CD4-positive, alpha-beta memory T cell (primary cell): ENCODE data around the gene FAM110D. TPM values are rescaled to one million over a fixed set of nuclear protein-coding genes. Genes with fewer than 3 reads are reported as not detected.

Experiments
- CTCF ChIA-PET: fragments of 350-600 bp; sonication (Branson Sonifier 250); formaldehyde crosslinking; loops from one replicate; lab custom pipeline; 2021; ENCODE audit warnings: inconsistent platforms; ENCODE audit not compliant: partially characterized antibody; lab: Charles Lee
- POLR2A ChIA-PET: fragments of 350-600 bp; sonication (Branson Sonifier 250); formaldehyde crosslinking; loops from one replicate; lab custom pipeline; 2021; ENCODE audit not compliant: partially characterized antibody; lab: Charles Lee
- DNase-seq, 5 donors: peaks; one replicate each; pipeline versions ENCODE4 v3.0.0 to v3.0.0-alpha.2; 2020 to 2022; ENCODE audit warnings: mixed read lengths in 1 of 5
- H3K27ac ChIP-seq: one replicate; pipeline ENCODE4 v1.7.0; 2013; ENCODE audit warnings: low read depth, low read length
- H3K27me3 ChIP-seq: 2 replicates; pipeline ENCODE4 v1.7.0; 2013; ENCODE audit warnings: mild to moderate bottlenecking, low read length, moderate library complexity; ENCODE audit not compliant: insufficient read depth
- H3K36me3 ChIP-seq: 2 replicates; pipeline ENCODE4 v1.7.0; 2013; ENCODE audit warnings: mild to moderate bottlenecking, low read length, moderate library complexity; ENCODE audit not compliant: insufficient read depth
- H3K4me1 ChIP-seq: 2 replicates; pipeline ENCODE4 v1.7.0; 2013; ENCODE audit warnings: mild to moderate bottlenecking, low read length, moderate library complexity; ENCODE audit not compliant: insufficient read depth
- H3K4me3 ChIP-seq, 2 donors: one replicate each; pipeline ENCODE4 v1.7.0; 2013; ENCODE audit warnings: low read length in 2 of 2, mild to moderate bottlenecking in 1 of 2
- H3K9me3 ChIP-seq, 2 donors: one replicate each; pipeline ENCODE4 v1.7.0; 2013; ENCODE audit warnings: low read length in 2 of 2, control low read depth in 1 of 2; ENCODE audit not compliant: control insufficient read depth in 1 of 2
- H3K27ac Mint-ChIP-seq, 7 donors: one replicate each; pipeline ENCODE4 v1.8.0; 2020 to 2021; ENCODE audit warnings: mixed read lengths in 7 of 7, mild to moderate bottlenecking in 6 of 7, inconsistent platforms in 3 of 7, moderate library complexity in 3 of 7
- H3K27me3 Mint-ChIP-seq, 2 donors: one replicate each; pipeline ENCODE4 v1.8.0; 2020 to 2021; ENCODE audit warnings: mixed read lengths in 2 of 2
- H3K36me3 Mint-ChIP-seq, 2 donors: one replicate each; pipeline ENCODE4 v1.8.0; 2020 to 2021; ENCODE audit warnings: mixed read lengths in 2 of 2, inconsistent platforms in 1 of 2, mild to moderate bottlenecking in 1 of 2
- H3K4me1 Mint-ChIP-seq, 4 donors: one replicate each; pipeline ENCODE4 v1.8.0; 2020 to 2021; ENCODE audit warnings: mixed read lengths in 4 of 4, mild to moderate bottlenecking in 1 of 4
- H3K4me3 Mint-ChIP-seq, 8 donors: one replicate each; pipeline ENCODE4 v1.8.0; 2020 to 2021; ENCODE audit warnings: mixed read lengths in 8 of 8, mild to moderate bottlenecking in 7 of 8, moderate library complexity in 6 of 8, inconsistent platforms in 3 of 8
- H3K9me3 Mint-ChIP-seq, 8 donors: one replicate each; pipeline ENCODE4 v1.8.0; 2020 to 2021; ENCODE audit warnings: mixed read lengths in 8 of 8, mild to moderate bottlenecking in 5 of 8, inconsistent platforms in 3 of 8, moderate library complexity in 1 of 8
- intact Hi-C: fragments of 100-400 bp; cut with micrococcal nuclease; formaldehyde crosslinking; loops from one replicate; pipeline ENCODE4 v1.15.1; 2023
- polyA plus RNA-seq, 2 donors: library from polyadenylated mRNA; unstranded; fragments of 300-500 nt; fragmentation: Illumina TruSeq; gene quantifications; one replicate each; pipeline ENCODE4 v1.2.3, GENCODE V29; 2021
- total RNA-seq, 2 experiments: library from RNA; stranded (reverse); gene quantifications; one replicate each; pipeline ENCODE4 v1.2.3, GENCODE V29; 2021

The FAM110D gene
- total and polyA plus RNA-seq, 4 experiments from 2014 or later, result not detected

- no peaks in the 10 kb centered on the region for H3K36me3 ChIP-seq
- H3K27ac ChIP-seq, result no peak overlapping the region
- ChIA-PET POLR2A (interaction anchor here (0.7 kb wide), 1 partner anchor 20 kb away, joined by 3 read pairs; no protein-coding TSS in a partner anchor), CTCF (interaction anchor here (1.1 kb wide), 1 partner anchor 12 kb away, joined by 5 read pairs; no protein-coding TSS in a partner anchor)
- H3K27ac Mint-ChIP-seq, result peak overlapping the region in 1 of 7 donors; percentile 31
- H3K4me3 ChIP-seq, result no peak overlapping the region
- no peak for DNase-seq
- H3K9me3 ChIP-seq, result no peaks in the 10 kb centered on the region
- no peak overlapping the region for H3K4me3 Mint-ChIP-seq
- H3K27me3 ChIP-seq, result no peaks in the 10 kb centered on the region
- peaks cover 0 to 1% (median 0%) of the 10 kb centered on the region in 8 donors for H3K9me3 Mint-ChIP-seq
- peaks cover 10 to 16% (median 14%) of the 10 kb centered on the region in 4 donors for H3K4me1 Mint-ChIP-seq
- no peaks in the 10 kb centered on the region for H3K27me3 Mint-ChIP-seq
- no peaks in the 10 kb centered on the region for H3K36me3 Mint-ChIP-seq
- H3K4me1 ChIP-seq, result peaks cover 15% of the 10 kb centered on the region
- intact Hi-C loops, result no loop called here
Observed at GRCh38 chr1:26132128-26132833, 26.6 kb upstream of the FAM110D start.

- CTCF ChIA-PET, result interaction anchor here (1.1 kb wide), 1 partner anchor 12 kb away, joined by 5 read pairs; no protein-coding TSS in a partner anchor
- H3K36me3 Mint-ChIP-seq, result no peaks in the 10 kb centered on the region
- peaks cover 0 to 1% (median 0%) of the 10 kb centered on the region in 8 donors for H3K9me3 Mint-ChIP-seq
- Histone ChIP-seq H3K4me1 (peaks cover 10% of the 10 kb centered on the region), H3K9me3 (no peaks in the 10 kb centered on the region), H3K27me3 (no peaks in the 10 kb centered on the region), H3K36me3 (no peaks in the 10 kb centered on the region), H3K27ac (no peak overlapping the region), H3K4me3 (no peak overlapping the region)
- H3K27ac Mint-ChIP-seq, result no peak overlapping the region
- POLR2A ChIA-PET, result interaction anchor here (0.7 kb wide), 1 partner anchor 20 kb away, joined by 3 read pairs; no protein-coding TSS in a partner anchor
- peaks cover 5 to 11% (median 9%) of the 10 kb centered on the region in 4 donors for H3K4me1 Mint-ChIP-seq
- intact Hi-C loops, result no loop called here
- DNase-seq, result no peak
- no peaks in the 10 kb centered on the region for H3K27me3 Mint-ChIP-seq
- no peak overlapping the region for H3K4me3 Mint-ChIP-seq
Observed at GRCh38 chr1:26132834-26133167, 26.1 kb upstream of the FAM110D start.

- Histone ChIP-seq H3K4me3 (no peak overlapping the region), H3K4me1 (peaks cover 10% of the 10 kb centered on the region), H3K9me3 (no peaks in the 10 kb centered on the region), H3K27ac (no peak overlapping the region), H3K27me3 (no peaks in the 10 kb centered on the region), H3K36me3 (no peaks in the 10 kb centered on the region)
- H3K4me3 Mint-ChIP-seq, result no peak overlapping the region
- intact Hi-C loops, result no loop called here
- ChIA-PET CTCF (no interaction called here), POLR2A (no interaction called here)
- H3K27me3 Mint-ChIP-seq, result no peaks in the 10 kb centered on the region
- H3K9me3 Mint-ChIP-seq, result peaks cover 0 to 1% (median 0%) of the 10 kb centered on the region in 8 donors
- DNase-seq, result no peak
- no peaks in the 10 kb centered on the region for H3K36me3 Mint-ChIP-seq
- H3K27ac Mint-ChIP-seq, result no peak overlapping the region
- H3K4me1 Mint-ChIP-seq, result peaks cover 6 to 8% (median 8%) of the 10 kb centered on the region in 4 donors
Observed at GRCh38 chr1:26134466-26134865, 24.4 kb upstream of the FAM110D start.

- no peaks in the 10 kb centered on the region for H3K27me3 Mint-ChIP-seq
- Histone ChIP-seq H3K27me3 (no peaks in the 10 kb centered on the region), H3K36me3 (no peaks in the 10 kb centered on the region), H3K27ac (no peak overlapping the region), H3K9me3 (no peaks in the 10 kb centered on the region), H3K4me1 (peaks cover 10% of the 10 kb centered on the region), H3K4me3 (no peak overlapping the region)
- H3K4me1 Mint-ChIP-seq, result peaks cover 6 to 8% (median 8%) of the 10 kb centered on the region in 4 donors
- H3K9me3 Mint-ChIP-seq, result peaks cover 0 to under 1% (median 0%) of the 10 kb centered on the region in 8 donors
- H3K27ac Mint-ChIP-seq, result peak overlapping the region in 4 of 7 donors; percentile 18 to 72 (median 40)
- no peak overlapping the region for H3K4me3 Mint-ChIP-seq
- intact Hi-C loops, result no loop called here
- POLR2A ChIA-PET, result interaction anchor here (1.4 to 2.5 kb wide), 3 partner anchors 12 to 34 kb away, joined by 3 to 21 read pairs (median 8); partner anchors contain the start of gene PDIK1L
- DNase-seq, result no peak
- H3K36me3 Mint-ChIP-seq, result no peaks in the 10 kb centered on the region
- CTCF ChIA-PET, result interaction anchor here (0.9 to 12.7 kb wide), 3 partner anchors 13 to 84 kb away, joined by 3 to 296 read pairs (median 199); partner anchors contain the start of gene PDIK1L
Observed at GRCh38 chr1:26138974-26139558, 19.8 kb upstream of the FAM110D start.

GRCh38 chr1:26142159-26142558 is 16.7 kb upstream of the FAM110D start:
- H3K27ac ChIP-seq, result no peak overlapping the region
- no peak for DNase-seq
- H3K36me3 Mint-ChIP-seq, result no peaks in the 10 kb centered on the region
- H3K4me1 Mint-ChIP-seq, result peaks cover 11 to 15% (median 13%) of the 10 kb centered on the region in 4 donors
- H3K9me3 Mint-ChIP-seq, result no peaks in the 10 kb centered on the region
- H3K36me3 ChIP-seq, result no peaks in the 10 kb centered on the region
- peaks cover 18% of the 10 kb centered on the region for H3K4me1 ChIP-seq
- no peak overlapping the region for H3K4me3 Mint-ChIP-seq
- CTCF ChIA-PET, result interaction anchor here (1.1 to 12.7 kb wide), 8 partner anchors 16 to 275 kb away, joined by 3 to 296 read pairs (median 4); partner anchors contain the start of genes CEP85, PDIK1L and ZNF593
- POLR2A ChIA-PET, result interaction anchor here (0.6 to 4.1 kb wide), 5 partner anchors 15 to 758 kb away, joined by 3 to 48 read pairs (median 3); partner anchors contain the start of genes GPATCH3 and PDIK1L
- peaks cover 2 to 3% of the 10 kb centered on the region in 2 donors for H3K27me3 Mint-ChIP-seq
- intact Hi-C loops, result no loop called here
- H3K9me3 ChIP-seq, result no peaks in the 10 kb centered on the region
- H3K27ac Mint-ChIP-seq, result no peak overlapping the region
- H3K27me3 ChIP-seq, result no peaks in the 10 kb centered on the region
- H3K4me3 ChIP-seq, result no peak overlapping the region

- intact Hi-C loops, result loop anchor here (1.0 to 5.0 kb wide), 5 partner anchors 19 to 248 kb away; no protein-coding TSS in a partner anchor
- Histone ChIP-seq H3K36me3 (no peaks in the 10 kb centered on the region), H3K9me3 (no peaks in the 10 kb centered on the region), H3K4me1 (peaks cover 8% of the 10 kb centered on the region), H3K27ac (no peak overlapping the region), H3K27me3 (no peaks in the 10 kb centered on the region), H3K4me3 (no peak overlapping the region)
- ChIA-PET CTCF (interaction anchor here (0.6 to 12.7 kb wide), 31 partner anchors 9 to 313 kb away, joined by 3 to 296 read pairs (median 5); partner anchors contain the start of genes CEP85, PDIK1L and ZNF593), POLR2A (interaction anchor here (0.6 to 4.1 kb wide), 11 partner anchors 18 to 131 kb away, joined by 3 to 48 read pairs (median 6); partner anchors contain the start of genes CEP85 and PDIK1L)
- Mint-ChIP-seq H3K9me3 (no peaks in the 10 kb centered on the region), H3K4me1 (peaks cover 4 to 7% (median 5%) of the 10 kb centered on the region in 4 donors), H3K36me3 (no peaks in the 10 kb centered on the region), H3K27me3 (peaks cover 6 to 8% of the 10 kb centered on the region in 2 donors), H3K4me3 (peak overlapping the region in 2 of 8 donors; percentile 58 to 66), H3K27ac (peak overlapping the region in 2 of 7 donors; percentile 22 to 36)
- peak; percentile 70 to 76 (median 72) for DNase-seq
Observed at GRCh38 chr1:26145041-26145959, 13.6 kb upstream of the FAM110D start.
